ENCODE data around the gene CTSK.

GRCh38 chr1:150799089-150799488, 9.0 kb downstream of the CTSK start:
- TF ChIP-seq EZH2 (IDR thresholded peaks at IDR 0.05; ENCODE audit: low read length, unreplicated experiment) (no peak), CTCF (conservative IDR thresholded peaks at IDR 0.05; ENCODE audit: low read depth, low read length) (no peak), EZH2phosphoT487 (IDR thresholded peaks at IDR 0.05; ENCODE audit: borderline replicate concordance, low read length) (no peak)
